Keratinocyte (primary cell): Measurements from ENCODE around the gene CHIT1.

Source experiments
- CTCF ChIP-seq, 3 experiments: IDR thresholded peaks in 1 of 3; conservative IDR thresholded peaks in 1 of 3; optimal IDR thresholded peaks in 1 of 3; 2 replicates in 2 of 3; 3 replicates in 1 of 3; pipeline versions ENCODE3 to v1.5.1; 2011; ENCODE audit warnings: low read length in 3 of 3, mild to moderate bottlenecking in 3 of 3, moderate library complexity in 2 of 3, control low read depth in 1 of 3, inconsistent platforms in 1 of 3; ENCODE audit not compliant: insufficient read depth in 2 of 3; ENCODE audit errors: extremely low read depth in 1 of 3
- EZH2 ChIP-seq: IDR thresholded peaks from one replicate; pipeline ENCODE4 v1.6.1; 2012; ENCODE audit warnings: inconsistent platforms, mild to moderate bottlenecking, low read length, moderate library complexity

- TF ChIP-seq CTCF (optimal IDR thresholded peaks at IDR 0.05 in 1 of 3, IDR thresholded peaks at IDR 0.05 in 1 of 3, conservative IDR thresholded peaks at IDR 0.05 in 1 of 3; ENCODE audit: extremely low read depth in 1 of 3, insufficient read depth in 2 of 3, low read length in 3 of 3): peak in 1 of 3 experiments; percentile 13
- no peak for TF ChIP-seq EZH2
Observed at GRCh38 chr1:203270448-203270847, 41.0 kb upstream of the CHIT1 start.
